Gastrocnemius medialis (tissue), 4 donors: Measurements from ENCODE around the gene GALNTL6.

Experiments used
- CTCF ChIP-seq, 5 experiments: fragments of 450-650 bp in 3 of 5; fragments of 200-600 bp in 2 of 5; sonication (generic) in 2 of 5; IDR thresholded peaks in 4 of 5; conservative IDR thresholded peaks in 1 of 5; 1 replicate in 4 of 5; 2 replicates in 1 of 5; pipeline ENCODE4 v1.5.1; 2016 to 2019; ENCODE audit warnings: antibody characterized with exemption in 5 of 5, mild to moderate bottlenecking in 3 of 5, moderate library complexity in 3 of 5
- POLR2A ChIP-seq, 2 donors: fragments of 450-650 bp; IDR thresholded peaks; one replicate each; pipeline ENCODE4 v1.6.1; 2017; ENCODE audit warnings: antibody characterized with exemption in 2 of 2, mild to moderate bottlenecking in 2 of 2, moderate library complexity in 2 of 2

- no peak for TF ChIP-seq CTCF (IDR thresholded peaks at IDR 0.05 in 4 of 5, conservative IDR thresholded peaks at IDR 0.05 in 1 of 5)
- TF ChIP-seq POLR2A (IDR thresholded peaks at IDR 0.05): no peak
Measured at GRCh38 chr4:172652369-172652768, 839.2 kb downstream of the GALNTL6 start.
